ENCODE results near the gene USH1G. TPM values are rescaled to one million over a fixed set of nuclear protein-coding genes. Genes with fewer than 3 reads are reported as not detected.

Gene USH1G
- total and polyA plus RNA-seq, 2 of the 13 experiments (the other 11 are each of a cell fraction or from before 2014, with no cell fraction given) = 0.04 TPM; not detected in 1

DNA sequence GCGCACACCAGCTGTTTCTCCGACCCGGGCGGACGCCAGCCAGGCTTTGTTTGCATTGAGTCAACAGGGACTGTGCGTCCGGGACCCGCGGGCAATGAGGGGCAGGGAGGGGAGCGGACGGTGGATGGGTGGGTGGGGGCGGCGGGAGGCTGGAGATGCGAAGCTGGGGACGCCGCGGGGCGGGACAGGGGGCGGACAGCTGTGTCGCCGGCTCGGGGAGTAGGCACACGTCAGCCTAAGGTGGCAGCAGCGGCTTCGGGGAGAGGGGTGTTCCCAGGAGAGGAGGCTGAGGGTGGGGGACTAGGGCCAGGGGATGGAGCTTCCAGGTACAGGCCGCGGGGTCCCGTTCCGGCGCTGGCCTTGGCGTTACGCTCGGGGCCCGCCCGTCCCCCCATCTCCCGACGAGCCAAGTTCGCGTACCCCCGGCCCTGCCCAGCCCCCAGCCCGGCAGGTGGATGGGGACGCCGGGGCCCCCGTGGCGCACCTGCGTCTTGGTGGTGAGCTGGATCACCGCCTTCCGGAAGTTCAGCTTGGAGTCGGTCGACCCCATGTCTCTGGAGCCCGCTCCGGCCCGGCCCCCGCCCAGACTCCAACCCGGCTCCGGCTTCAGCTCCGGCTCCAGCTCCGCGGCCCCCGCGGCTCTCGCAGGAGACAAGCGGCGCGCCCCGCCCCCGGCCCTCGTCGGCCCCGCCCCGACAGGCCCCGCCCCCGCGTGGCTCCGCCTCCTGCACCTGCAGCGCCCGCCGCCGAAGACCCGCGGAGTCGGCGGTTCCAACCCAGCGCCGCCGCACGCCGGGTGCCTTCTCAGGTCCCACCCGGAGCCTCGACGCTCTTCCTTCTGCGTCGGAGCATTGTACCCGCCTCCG lies 49.3 kb upstream of the USH1G start, which contains the start of gene HID1 (continued):
- TF ChIP-seq NBN (conservative IDR thresholded peaks at IDR 0.05) (no peak), ZNF335 (CRISPR knock-in tag; IDR thresholded peaks at IDR 0.05) (no peak; the same call in 1 of the 2 replicates), CREB1 (IDR thresholded peaks at IDR 0.05) (no peak), CREB1 (CRISPR knock-in tag; IDR thresholded peaks at IDR 0.05) (no peak), SMARCC2 (IDR thresholded peaks at IDR 0.05) (no peak), HOXA7 (CRISPR knock-in tag; IDR thresholded peaks at IDR 0.05) (no peak), GPBP1L1 (CRISPR knock-in tag; IDR thresholded peaks at IDR 0.05) (no peak), DMAP1 (CRISPR knock-in tag; IDR thresholded peaks at IDR 0.05) (peak; percentile 48), ZZZ3 (CRISPR knock-in tag; IDR thresholded peaks at IDR 0.05; ENCODE audit: borderline replicate concordance) (no peak), CBFB (CRISPR knock-in tag; IDR thresholded peaks at IDR 0.05) (0 out of 2 replicates have a peak, but pooled peaks have one; percentile 5), ZNF7 (CRISPR knock-in tag; IDR thresholded peaks at IDR 0.05) (no peak), MAZ (IDR thresholded peaks at IDR 0.05; ENCODE audit: borderline replicate concordance, low read depth, low read length) (no peak), MAZ (CRISPR knock-in tag; IDR thresholded peaks at IDR 0.05; ENCODE audit: low read depth) (peak; percentile 56; the same call in 1 of the 2 replicates), SP140L (CRISPR knock-in tag; IDR thresholded peaks at IDR 0.05; ENCODE audit: borderline replicate concordance) (no peak), KDM2A (CRISPR knock-in tag; IDR thresholded peaks at IDR 0.05; ENCODE audit: borderline replicate concordance, low read depth) (peak; percentile 84), SCMH1 (CRISPR knock-in tag; IDR thresholded peaks at IDR 0.05; ENCODE audit: borderline replicate concordance) (no peak), ZNF468 (CRISPR knock-in tag; IDR thresholded peaks at IDR 0.05) (0 out of 2 replicates have a peak, but pooled peaks have one; percentile 62), ISL2 (CRISPR knock-in tag; IDR thresholded peaks at IDR 0.05) (no peak), ZNF549 (CRISPR knock-in tag; IDR thresholded peaks at IDR 0.05) (no peak), SP5 (CRISPR knock-in tag; IDR thresholded peaks at IDR 0.05; ENCODE audit: borderline replicate concordance, low read depth) (peak; percentile 45; the same call in 1 of the 2 replicates), GABPB1 (CRISPR knock-in tag; IDR thresholded peaks at IDR 0.05) (peak; percentile 56; the same call in 1 of the 2 replicates)
- TF ChIP-seq, protein P1, sequence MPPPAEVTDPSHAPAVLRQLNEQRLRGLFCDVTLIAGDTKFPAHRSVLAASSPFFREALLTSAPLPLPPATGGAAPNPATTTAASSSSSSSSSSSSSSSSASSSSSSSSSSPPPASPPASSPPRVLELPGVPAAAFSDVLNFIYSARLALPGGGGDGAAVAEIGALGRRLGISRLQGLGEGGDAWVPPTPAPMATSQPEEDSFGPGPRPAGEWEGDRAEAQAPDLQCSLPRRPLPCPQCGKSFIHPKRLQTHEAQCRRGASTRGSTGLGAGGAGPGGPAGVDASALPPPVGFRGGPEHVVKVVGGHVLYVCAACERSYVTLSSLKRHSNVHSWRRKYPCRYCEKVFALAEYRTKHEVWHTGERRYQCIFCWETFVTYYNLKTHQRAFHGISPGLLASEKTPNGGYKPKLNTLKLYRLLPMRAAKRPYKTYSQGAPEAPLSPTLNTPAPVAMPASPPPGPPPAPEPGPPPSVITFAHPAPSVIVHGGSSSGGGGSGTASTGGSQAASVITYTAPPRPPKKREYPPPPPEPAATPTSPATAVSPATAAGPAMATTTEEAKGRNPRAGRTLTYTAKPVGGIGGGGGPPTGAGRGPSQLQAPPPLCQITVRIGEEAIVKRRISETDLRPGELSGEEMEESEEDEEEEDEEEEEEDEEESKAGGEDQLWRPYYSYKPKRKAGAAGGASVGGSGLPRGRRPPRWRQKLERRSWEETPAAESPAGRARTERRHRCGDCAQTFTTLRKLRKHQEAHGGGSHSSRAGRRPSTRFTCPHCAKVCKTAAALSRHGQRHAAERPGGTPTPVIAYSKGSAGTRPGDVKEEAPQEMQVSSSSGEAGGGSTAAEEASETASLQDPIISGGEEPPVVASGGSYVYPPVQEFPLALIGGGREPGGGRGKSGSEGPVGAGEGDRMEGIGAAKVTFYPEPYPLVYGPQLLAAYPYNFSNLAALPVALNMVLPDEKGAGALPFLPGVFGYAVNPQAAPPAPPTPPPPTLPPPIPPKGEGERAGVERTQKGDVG (CRISPR knock-in tag; IDR thresholded peaks at IDR 0.05; ENCODE audit: borderline replicate concordance) = no peak
- TF ChIP-seq, protein P2, sequence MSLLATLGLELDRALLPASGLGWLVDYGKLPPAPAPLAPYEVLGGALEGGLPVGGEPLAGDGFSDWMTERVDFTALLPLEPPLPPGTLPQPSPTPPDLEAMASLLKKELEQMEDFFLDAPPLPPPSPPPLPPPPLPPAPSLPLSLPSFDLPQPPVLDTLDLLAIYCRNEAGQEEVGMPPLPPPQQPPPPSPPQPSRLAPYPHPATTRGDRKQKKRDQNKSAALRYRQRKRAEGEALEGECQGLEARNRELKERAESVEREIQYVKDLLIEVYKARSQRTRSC (CRISPR knock-in tag; IDR thresholded peaks at IDR 0.05; ENCODE audit: low read depth) = no peak

Measured in HepG2 (cell line).